WI38 (cell line): ENCODE data around the gene ADGRG1.

Experiments used
- H3K4me3 ChIP-seq: 2 replicates; pipeline ENCODE4 v1.5.1; 2011; ENCODE audit warnings: low read depth, mild to moderate bottlenecking, control low read depth, low read length
- TF ChIP-seq, protein P1 (sequence below): IDR thresholded peaks from 2 replicates; pipeline ENCODE4 v1.5.1; 2012; ENCODE audit warnings: low read depth, mild to moderate bottlenecking, control low read depth, low read length

Gene ADGRG1

DNA sequence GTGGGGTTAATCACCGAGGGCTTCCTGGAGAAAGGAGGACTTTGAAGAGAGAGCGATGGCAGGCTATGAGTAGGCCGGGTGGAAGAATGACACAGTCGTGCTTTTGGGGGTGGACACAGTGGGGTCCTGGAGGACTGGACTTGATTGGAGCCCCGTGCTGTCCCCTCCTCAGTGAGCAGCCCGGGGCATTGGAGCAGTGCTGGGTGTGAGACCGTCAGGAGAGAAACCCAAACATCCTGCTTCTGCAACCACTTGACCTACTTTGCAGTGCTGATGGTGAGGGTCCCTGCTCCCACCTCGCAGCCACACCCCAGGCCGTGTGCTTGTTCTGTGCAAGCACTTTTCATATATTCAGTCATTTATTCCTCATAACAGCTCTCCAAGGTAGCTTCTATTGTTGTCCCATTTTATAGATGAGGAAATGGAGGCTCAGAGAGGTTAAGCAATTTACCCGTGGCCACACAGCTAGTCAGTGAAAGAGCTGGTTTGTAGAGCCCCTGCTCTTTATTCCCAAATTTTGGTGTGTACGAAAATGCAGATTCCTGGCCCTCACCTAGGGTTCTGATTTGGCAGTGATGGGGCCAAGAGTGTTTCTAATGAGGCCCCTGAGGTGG is 28.0 kb downstream of the ADGRG1 start:
- no peak overlapping the region for H3K4me3 ChIP-seq
- TF ChIP-seq, protein P1, sequence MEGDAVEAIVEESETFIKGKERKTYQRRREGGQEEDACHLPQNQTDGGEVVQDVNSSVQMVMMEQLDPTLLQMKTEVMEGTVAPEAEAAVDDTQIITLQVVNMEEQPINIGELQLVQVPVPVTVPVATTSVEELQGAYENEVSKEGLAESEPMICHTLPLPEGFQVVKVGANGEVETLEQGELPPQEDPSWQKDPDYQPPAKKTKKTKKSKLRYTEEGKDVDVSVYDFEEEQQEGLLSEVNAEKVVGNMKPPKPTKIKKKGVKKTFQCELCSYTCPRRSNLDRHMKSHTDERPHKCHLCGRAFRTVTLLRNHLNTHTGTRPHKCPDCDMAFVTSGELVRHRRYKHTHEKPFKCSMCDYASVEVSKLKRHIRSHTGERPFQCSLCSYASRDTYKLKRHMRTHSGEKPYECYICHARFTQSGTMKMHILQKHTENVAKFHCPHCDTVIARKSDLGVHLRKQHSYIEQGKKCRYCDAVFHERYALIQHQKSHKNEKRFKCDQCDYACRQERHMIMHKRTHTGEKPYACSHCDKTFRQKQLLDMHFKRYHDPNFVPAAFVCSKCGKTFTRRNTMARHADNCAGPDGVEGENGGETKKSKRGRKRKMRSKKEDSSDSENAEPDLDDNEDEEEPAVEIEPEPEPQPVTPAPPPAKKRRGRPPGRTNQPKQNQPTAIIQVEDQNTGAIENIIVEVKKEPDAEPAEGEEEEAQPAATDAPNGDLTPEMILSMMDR = no peak

DNA sequence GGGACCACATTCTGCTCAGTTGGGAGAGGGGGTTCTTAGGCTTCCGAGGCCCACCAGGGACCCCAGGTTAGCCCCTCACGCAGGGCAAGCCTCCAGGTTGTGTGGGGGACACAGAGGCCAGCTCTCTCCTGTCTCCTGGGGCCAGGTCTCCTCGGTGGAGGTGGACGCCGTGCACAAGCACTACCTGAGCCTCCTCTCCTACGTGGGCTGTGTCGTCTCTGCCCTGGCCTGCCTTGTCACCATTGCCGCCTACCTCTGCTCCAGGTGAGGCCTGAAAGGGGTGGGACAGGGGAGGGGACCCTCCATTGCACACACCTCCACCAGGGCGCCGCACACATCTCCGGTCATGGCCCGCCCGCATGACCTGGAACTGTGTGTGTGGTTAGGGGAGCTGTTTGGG is 28.8 kb downstream of the ADGRG1 start:
- TF ChIP-seq, protein P1 = no peak

GRCh38 chr16:57658130-57658877 is 29.9 kb downstream of the ADGRG1 start:
- TF ChIP-seq, protein P1 = no peak
- H3K4me3 ChIP-seq = no peak overlapping the region

More for the DNA sequence above, 28.8 kb downstream of the ADGRG1 start:
- no peak overlapping the region for H3K4me3 ChIP-seq

- TF ChIP-seq, protein P1 = no peak
- H3K4me3 ChIP-seq = no peak overlapping the region
These were observed 30.6 kb downstream of the ADGRG1 start for GRCh38 chr16:57658878-57659674.

GRCh38 chr16:57660715-57661463 is 32.5 kb downstream of the ADGRG1 start:
- no peak overlapping the region for H3K4me3 ChIP-seq
- TF ChIP-seq, protein P1 = no peak

DNA sequence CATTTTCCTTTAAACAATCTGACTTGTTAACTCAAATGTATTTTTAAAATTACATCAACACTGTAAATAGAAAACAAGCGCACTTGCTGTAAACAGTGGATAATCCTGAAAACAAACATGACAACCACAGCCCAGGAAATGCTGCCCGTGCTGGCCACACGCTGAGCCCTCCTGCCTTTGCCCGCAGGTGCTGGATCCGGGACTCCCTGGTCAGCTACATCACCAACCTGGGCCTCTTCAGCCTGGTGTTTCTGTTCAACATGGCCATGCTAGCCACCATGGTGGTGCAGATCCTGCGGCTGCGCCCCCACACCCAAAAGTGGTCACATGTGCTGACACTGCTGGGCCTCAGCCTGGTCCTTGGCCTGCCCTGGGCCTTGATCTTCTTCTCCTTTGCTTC is 33.1 kb downstream of the ADGRG1 start:
- TF ChIP-seq, protein P1 = no peak

More for the DNA sequence above, 33.1 kb downstream of the ADGRG1 start:
- no peak overlapping the region for H3K4me3 ChIP-seq
